CD4-positive, alpha-beta T cell treated with Interleukin-12 subunit alpha and Interleukin-12 subunit beta, for 1 hour (primary cell): ENCODE data around the gene TRAIP.
"Not testable (repeated sequence)": the region's sequence is repeated elsewhere in the genome, so short reads cannot be mapped to it uniquely, and the experiment has no call there.

Source experiments
- DNase-seq: peaks from one replicate; pipeline ENCODE4 v3.0.0-alpha.2; 2020

TRAIP gene

DNA sequence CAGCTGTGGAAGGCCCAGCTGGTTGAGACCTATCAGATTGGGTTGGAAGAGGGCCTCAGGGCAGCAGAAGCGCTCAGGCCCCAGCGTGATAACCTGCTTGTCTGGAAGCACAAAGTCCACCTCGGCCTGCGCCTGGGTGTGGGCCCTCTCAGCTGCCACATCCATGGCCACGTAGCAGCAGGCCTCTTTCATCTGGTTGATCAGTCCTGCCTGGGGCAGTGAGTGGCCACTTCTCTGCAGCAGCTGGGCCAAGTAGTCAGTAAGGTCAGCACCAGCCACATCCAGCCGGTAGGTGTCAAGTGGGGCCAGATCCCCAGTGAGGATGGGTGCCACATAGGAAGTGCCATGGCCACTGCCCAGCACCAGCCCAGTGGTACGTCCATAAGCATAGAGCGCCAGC lies 17.3 kb upstream of the TRAIP start:
- no peak for DNase-seq

DNA sequence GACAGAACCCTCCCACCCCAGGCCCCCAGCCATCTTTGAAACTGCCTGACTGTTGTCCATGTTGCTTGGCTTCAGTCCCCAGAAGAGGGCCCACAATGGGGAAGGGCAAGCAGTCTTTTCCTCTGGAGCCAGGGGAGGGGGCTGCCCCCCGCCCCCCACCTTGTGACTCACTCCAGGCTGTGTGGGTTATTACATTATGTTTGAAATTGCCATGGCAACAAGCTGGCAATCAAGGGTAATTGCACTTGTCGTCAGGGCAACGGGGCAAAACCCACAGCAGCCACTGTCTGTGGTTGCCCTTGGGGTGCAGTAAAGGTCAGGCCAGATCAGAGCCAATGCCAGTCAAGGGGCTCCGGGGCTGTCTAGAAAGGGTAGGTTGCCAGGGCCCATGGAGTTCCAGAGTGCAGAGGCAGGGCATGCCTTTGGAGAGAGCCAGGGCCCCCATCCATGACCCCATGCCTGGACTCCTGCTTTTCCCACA lies 16.5 kb upstream of the TRAIP start:
- DNase-seq, result peak; percentile 20

DNA sequence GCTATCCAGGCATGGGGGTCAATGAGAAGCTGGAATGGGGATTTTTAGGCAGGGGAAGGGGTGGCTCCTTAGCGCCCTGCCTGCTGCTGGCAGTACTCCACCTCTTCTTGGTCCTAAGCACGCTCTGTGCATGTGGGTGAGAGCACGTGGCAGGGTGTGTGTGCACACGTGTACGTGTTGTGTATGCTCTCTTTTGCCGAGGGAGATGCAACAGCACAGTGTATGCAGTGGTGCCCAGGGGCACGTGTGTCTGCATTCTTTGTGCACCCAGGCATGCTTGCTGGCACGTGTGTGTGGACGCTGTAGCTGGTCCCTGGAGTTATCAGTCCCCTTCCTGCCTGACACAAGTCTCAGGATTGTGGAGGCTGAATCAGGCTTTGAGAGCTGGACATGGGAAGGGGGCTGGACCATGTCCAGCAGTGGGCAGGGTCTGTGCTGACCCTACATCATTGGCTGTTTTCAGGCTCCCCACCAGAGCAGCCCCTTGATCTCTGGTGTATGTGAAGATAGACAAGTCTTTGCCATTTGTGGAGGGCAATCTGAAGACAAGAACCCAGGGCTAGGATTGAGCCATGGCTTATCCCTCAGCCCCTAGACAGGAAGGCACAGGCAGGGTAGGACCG lies 15.3 kb upstream of the TRAIP start:
- DNase-seq, result no peak

DNA sequence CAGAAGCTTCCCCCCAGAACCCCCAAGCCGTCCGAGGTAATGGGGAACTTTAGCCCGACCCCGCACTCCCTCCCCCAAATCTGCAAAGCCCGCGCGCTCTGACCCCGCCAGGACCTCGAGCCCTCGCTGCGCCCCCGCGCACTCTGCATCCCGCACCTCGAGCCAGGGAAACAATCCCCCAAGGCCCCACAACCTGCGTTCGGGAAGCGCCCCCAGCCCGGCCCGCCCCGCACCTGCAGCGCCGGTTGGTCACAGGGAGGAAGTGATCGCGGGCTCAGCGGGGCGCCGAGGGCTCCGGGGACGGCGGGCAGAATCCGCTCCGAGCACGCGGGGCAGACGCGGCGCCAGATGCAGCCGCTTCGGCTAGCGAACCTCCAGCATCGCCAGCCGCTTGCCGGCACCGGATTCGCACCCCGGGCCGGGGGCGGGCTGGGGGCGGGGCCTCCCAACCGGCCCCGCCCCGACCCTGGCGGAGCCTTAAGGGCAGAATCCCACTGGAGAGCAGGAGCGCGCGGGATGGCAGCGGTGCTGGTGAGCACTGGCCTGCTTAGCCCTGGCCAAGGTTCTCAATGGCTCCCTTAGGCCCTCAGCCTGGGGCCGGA lies 13.3 kb upstream of the TRAIP start, which contains the start of gene CAMKV:
Gene CAMKV (minus strand): TSS at position 382 of the 602 bp plus-strand sequence. CDS start 7,518 bp downstream, outside the sequence.
- peak; percentile 29 for DNase-seq

DNA sequence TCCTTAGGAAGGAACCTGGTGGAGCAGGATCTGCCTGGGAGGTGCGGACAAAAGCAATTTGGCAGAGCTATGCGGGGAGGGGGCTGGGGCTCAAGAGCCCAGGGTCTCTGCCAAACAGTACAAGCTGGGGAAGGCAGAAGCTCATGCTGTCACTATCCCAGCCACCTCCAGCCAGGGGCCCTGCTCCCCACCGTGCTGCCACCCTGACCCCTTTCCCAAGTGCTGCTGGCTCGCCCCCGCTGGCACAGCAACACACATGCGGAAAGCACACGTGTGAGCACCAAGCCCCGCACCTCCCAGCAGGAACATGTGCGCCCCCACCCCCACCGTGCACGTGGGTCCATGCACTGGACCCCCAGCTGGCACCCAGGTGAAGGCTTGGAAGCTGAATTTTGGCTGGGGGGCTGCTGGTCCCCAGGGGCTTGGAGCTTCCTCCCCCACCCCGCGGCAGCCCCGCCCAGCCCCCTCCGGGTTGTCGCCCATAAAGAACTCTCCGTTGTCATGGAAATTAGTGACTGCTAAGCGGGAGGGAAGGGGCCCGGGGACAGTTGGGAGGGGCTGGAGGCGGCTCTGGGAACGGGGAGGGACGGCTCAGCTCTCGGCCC lies 12.6 kb upstream of the TRAIP start:
- DNase-seq, result no peak

DNA sequence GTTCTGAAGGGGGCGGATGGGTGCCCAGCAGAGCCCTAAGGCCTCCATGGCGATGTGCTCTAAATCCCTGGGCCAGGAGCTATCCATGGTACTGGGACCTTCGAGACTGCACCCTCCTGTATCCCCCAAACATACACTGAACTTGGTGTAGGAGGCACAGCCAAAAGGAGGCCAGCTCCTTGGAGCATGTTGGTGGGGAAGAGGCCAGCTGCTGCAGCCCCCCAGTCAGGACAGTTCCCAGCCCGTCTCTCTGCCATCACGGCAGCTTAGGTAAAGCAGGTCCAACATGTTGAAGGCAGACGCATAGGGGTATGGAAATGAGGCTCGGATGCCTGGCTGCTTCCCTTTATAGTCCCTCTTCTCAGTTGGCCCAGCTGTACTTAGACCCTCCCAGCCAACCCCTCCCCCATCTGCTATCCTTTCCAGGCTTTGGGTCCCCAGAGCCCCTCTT lies 11.5 kb upstream of the TRAIP start:
- DNase-seq, result no peak

DNA sequence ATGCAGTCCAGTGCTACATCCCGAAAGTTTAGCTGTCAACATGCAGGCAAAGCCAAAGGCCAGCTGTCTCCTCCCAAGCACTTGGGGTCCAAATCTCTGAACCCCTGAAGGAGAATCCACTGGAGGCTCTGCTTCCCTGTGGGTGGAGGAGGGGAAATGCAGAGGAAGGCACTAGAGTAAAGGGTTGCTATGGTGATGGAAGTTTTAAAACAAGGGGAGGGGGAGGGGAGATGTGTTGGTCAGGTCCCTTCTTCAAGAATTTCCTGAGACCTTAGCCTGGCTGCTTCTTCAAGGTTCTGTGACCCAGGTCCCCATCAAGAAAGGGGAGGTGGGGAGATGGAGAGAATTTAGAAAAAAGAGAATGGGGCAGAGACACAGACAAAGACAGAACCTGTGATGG lies 11.0 kb upstream of the TRAIP start:
- no peak for DNase-seq

DNA sequence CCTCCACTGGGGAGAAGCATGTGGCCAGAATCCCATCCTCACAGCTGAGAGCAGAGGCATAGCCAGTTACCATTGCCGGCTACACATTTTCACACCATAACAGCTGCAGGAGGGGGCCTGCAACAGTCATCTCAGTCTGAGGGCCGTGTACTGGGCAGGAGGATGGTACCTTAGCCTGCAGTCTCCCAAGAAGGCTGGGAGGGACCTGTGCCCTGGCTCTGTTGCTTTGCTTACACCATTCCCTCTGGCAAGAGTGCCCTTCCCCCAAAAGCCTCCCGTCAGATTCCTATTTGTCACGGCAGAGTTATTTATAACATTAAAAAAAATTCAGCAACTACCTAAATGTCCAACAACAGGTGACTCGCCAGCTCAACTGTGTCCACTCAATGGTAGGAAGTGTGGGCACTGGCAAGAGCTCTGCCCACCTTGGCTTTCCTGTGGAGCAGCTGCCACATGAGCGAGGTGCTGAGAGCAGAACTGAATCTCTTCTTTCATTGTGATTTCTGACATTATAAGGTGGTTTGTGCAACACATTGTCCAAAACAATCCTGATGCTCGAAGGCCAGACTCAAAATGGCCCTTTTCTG lies 8.9 kb upstream of the TRAIP start:
- DNase-seq, result no peak

DNA sequence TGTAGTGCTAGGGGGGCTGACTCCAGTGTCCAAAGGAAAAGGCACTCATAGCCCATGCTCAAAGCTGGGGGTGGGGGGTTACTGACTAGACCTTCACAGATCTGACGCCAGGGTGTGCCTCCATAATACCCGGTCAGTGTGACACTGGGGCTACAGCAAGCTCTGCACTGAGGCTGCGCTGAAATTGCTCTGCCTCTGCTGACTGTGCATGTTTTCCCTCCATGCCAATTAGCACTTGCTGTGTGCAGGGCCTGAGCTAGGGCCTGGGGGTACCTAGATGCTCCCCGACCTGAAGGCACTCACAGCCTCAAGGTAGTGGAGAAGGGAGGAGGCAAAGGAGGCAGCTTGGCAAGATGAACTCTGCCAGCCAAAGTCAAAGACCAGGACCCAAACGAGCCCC lies 8.1 kb upstream of the TRAIP start:
- no peak for DNase-seq

DNA sequence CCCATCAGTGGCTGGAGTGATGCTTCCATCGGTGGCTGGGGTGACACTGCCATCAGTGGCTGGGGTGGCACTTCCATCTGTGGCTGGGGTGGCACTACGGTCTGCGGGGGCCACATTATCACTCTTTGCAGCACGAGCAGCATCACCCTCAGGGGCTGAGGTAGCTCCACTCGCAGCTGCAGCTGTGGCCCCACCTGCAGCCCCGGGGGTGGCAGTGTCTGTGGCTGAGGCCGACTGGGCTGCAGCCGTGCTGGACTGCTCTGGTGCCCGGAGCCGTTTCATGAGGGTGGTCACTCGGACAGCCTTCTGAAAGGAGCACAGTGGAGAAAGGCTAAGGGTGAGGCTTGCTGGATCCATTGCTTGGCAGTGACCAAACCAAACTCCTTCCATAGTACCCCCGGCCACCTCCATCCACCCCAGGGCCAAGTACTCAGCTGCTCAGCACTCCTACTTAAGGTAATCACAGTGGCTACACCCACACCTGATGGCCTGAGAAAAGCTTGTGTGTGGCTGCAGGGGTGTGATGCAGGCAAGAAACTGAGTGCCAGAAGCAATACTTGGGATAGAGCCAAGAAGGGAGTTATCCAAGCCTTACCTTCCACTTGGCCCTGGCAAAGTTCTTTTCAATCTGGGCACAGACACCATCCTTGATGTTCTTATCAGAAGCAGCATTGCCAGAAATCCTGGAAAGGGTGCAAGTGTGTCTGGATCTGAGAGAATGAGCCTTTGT lies 3.4 kb upstream of the TRAIP start:
- DNase-seq, result no peak

DNA sequence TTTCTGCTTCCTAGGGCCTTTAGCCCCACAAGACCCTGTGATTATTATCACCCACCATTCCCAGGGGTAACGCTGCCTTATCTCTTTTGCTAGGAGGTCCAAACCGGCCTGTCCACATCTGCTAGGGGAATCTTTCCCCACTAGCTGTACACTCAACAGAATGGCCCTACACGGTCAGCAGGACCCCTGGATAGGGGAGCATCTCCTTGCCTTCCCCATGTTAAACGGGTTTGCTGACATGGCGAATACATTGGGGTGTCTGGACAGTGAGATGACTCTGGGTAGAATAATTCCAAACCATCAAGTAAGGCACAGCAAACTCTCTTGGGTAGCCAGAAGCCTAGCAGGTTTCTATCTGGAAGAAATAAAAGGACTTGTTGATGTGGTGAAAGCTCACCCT lies 702 bp downstream of the TRAIP start:
- no peak for DNase-seq

DNA sequence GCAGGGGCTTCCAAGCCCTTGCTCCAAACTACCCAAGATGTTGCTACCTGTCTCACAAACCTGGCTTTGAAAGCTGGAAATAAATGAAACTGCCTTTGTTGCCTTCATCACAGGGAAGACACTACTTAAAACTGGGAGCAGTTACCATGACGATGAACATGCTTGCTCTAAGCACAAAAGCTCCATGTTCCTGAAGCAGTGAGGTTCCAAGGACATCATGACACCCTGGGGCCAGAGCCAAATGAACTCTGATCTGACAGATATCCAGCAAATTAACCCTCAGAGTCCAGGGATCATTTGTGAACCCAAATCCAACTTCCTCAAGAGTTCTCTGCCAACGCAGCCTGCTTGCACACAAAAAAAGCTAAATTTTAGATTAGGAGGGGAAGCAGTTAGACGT lies 10.7 kb downstream of the TRAIP start:
- no peak for DNase-seq

DNA sequence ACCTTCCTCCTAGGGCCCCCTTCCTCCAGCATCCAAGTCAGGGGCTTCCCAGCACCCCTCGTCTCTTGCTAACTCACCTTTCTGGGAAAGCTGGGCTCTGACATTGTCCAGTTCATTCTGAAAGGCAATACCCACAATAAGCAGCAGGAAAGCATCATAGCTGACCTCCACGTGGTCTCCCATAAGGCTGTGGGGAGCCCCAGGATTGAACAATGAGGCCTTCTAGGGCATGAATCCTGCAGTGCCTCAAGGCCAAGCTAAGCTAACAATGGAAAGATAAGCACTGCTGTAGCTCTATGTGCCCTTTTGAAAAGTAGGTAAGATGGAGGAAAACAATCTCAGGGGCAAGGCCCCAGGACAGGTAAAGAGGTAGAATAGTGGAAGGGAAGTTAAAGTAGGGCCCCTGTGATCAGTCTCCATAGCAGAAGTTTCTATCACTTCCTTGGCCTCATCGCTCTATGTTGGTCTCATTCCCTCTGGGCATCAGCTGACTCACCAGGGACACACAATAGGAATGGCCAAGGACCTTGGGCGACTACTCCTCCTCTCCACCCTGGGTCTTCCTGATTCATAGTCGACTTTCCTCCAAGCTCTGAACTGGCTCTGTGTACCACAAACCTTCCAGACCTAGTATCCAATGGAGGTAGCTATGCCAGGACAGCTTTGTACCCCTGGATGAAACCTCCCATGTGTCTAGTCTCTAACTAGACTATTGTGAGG lies 11.7 kb downstream of the TRAIP start:
- DNase-seq, result no peak

DNA sequence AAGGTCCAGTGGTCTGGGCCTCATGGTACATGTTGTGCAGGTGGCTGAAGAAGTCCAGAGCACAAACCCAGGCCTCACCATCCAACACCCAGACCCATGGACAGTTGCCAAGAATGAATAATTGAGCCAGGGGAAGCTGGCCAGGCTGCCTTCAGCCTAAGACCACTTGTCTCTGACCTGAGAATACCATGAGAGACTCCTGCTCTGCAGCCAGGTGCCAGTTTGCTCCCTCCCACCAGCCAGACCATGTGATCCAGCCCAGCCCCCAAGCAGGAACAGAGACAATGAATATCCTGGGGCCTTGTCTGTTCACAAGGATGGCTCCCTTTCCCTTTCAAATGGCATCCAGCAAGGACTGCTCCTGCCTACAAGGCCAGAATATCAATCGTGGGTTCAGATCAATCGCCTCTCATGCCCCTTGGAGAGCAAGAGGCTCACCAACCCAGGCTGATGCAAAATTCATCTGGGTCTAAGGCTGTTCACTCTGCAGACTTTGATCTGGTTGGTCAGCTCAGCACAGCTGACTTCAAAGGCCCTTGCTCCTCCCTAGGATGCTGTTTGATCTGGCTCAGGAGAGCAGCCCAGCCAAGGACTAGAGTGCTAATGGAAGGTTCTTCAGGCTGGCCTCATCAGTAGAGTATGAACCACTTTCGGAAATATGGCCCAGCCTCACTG lies 13.4 kb downstream of the TRAIP start:
- no peak for DNase-seq

DNA sequence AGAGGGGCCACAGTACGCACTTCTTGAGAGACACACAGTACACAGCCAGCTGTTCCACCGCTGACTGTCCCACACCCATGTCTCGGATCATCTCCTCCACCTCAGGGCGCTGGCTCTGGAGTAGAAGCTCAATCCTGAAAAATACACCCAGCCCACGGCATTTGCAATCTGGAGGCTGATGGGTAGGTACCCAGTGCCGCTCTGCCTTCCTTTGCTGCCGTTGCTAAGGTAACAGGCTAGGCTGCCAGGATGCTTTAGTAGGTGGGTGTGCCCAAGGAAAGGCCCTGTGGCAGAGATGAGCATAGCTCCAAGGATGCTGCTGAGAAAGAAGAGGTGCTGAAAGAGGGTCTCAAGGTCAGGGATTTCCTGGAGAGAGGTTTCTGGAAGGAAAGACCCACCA lies 14.6 kb downstream of the TRAIP start:
- no peak for DNase-seq

DNA sequence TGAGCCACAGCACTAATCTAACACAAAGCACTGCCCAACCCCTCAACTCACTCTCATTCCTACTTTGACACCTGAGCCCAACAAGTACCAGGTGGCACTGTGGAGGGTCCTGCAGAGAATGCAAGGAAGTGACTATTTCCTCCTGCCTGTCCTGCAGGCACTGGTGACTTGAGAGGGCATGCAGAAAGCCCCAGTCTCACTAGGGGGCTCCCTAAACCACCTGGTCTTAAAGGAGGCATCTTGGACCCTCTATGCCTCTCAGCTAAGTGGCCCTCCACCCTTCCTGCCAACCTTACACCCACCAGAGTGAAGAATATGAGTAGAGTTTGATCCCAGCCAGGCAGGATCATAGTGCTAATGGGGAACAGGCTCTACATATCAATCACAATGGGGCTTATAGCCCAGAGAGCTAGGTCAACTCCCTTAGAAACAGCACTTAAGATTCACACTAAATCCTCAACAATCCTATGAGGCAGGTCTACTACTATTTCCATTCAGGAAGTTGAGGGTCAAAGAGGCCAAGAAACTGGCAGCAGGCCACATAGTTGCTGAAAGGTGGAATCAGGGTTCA lies 15.2 kb downstream of the TRAIP start:
- DNase-seq, result no peak

DNA sequence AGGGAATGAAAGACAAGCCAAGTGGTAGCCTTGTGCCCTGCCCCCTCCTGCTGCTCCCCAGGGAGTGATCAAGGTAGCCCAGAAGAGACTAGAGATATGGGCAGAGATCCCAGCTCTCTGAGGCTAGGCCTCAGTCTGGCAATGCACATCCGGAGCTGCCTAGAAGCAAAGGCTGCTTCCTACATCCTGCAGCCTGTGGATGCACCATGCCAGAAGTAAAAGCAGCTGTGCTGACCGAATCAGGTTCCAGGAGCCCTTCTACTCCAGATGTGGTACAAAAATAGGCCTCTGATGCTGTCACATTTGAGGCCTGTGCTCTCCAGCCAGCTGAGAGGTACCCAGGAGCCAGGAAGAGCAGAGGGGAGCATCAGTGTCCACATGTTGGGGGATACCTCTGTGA lies 16.0 kb downstream of the TRAIP start:
- no peak for DNase-seq

DNA sequence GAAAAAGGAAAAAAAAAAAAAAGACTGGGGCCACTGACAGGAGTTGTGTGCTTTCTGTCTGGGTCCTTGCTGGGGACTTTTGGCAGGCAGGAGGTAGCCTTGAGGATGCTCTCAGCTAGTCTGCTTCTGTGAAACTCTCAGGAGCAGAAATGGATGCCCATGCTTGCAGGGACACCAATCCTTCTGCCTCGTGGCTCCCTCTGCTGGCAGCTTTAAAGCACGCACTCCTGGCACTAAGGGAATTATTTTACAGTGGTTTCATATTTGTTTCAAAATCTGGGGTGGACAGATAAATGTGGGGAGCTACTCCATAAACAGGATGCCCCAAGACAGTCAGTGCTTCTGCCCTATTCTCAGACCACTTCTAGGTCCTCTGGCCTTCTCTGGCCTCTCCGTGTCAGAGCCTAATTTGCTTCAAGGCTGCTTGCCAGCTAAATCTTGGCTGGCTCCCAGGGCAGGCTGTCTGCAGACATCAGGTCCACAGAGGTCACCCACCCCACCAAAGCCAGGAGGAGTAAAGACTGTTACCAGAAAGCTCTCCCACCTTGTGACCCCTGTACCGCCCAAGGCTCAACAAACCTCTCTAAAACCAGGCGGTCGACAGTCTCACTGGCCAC lies 17.1 kb downstream of the TRAIP start:
- DNase-seq, result peak; percentile 86

DNA sequence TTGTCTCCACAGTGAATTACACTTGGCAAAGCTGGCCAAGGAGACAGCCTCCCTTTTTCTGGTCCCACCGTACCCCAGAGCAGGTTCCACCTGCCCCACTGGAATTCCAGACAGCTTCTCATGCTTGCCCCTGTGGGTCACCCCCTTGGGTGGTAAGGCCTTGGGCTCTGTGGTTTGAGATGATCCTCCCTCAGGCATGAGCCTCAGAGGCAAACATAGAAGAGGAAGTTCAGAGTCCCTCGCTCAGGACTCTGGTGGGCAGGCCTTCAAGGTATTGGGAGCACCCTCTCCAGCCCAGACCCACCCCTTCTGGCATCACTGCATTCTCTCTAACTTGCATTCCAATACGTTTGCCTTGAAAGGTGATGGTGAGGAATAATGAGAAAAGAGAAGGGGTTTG lies 25.0 kb downstream of the TRAIP start:
- DNase-seq, result no peak

DNA sequence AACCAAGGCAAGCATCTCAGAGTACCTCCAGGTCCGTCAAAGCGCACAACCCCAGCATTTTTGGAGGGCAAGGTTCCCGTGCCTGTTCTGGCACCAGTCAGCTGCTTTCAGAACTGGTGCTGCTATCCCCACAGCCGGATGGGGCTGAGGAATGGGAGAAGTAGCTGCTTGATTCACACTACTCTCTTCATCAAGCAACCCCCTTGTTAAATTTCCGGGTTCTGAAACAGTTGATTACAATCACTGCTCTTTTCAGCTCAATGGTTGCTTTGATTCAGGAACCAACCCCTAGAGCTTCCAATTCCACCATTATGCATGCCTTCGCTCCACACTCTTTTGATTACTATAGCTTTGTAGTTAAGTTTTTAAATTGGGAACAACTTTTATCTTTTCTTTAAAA lies 30.3 kb downstream of the TRAIP start:
- DNase-seq, result no peak

DNA sequence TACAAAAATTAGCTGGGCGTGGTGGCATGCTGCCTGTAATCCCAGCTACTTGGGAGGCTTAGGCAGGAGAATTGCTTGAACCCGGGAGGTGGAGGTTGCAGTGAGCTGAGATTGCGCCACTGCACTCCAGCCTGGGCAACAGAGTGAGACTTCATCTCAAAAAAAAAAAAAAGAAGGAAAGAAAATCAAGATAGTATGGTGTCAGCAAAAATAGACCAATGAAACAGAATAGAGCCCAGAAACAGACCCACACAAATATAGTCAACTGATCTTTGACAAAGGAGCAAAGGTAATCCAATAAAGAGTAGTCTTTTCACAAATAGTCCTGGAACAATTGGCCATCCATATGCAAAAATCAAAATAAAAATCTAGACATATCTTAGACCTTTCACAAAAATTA lies 33.2 kb downstream of the TRAIP start:
- not testable (repeated sequence) for DNase-seq
